GM19099 (cell line): ENCODE data around the gene ARAP1.

ENCODE experiments used
- POLR2A ChIP-seq: IDR thresholded peaks from 3 replicates; pipeline ENCODE4 v1.6.1; 2011; ENCODE audit warnings: low read depth; ENCODE audit not compliant: insufficient read length; ENCODE audit errors: extremely low read depth

Gene ARAP1

DNA sequence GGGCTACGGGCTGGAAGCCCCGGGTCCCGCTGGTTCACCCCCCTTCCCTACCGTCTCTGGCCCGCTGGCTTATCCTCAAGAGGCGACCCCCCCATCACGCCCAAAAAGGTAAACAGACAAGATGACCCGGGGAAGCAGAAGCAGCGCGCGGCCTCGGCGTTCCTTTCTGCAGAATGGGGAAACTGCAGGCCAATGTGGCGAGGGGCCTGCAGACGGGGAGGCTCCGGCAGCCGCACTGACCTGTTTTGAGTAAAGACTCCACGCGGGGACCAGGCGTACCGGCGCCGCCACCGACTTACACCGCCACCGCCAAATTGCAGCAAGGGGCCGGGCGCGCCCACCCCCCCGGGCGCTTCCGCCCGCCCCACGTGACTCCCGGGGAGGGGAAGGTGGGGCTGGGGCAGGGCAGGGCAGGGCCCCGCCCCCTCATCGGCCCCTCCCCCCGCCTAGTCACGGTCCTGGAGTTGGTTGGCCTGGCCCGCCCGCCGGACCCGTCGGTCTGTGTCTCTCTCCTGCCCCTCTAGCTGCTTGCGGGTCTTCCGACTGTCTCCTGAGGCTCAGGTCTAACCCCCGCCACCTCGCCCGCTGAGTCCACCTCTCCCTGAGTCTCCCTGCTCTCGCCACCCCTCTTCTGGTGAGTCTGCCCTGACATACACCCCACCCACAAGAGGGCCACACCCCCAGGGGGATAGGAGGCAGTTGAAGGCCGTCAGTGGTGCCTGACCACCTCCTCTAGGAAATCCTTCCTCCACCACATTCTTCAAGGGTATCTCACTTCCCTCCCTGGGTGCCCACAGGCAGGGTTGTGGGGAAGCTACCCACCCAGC, at the start of gene ARAP1:
TSS of gene ARAP1 (minus strand) at position 321 of the 827 bp plus-strand sequence. CDS start 25,280 bp downstream, outside the sequence.
- TF ChIP-seq POLR2A = peak; percentile 64

DNA sequence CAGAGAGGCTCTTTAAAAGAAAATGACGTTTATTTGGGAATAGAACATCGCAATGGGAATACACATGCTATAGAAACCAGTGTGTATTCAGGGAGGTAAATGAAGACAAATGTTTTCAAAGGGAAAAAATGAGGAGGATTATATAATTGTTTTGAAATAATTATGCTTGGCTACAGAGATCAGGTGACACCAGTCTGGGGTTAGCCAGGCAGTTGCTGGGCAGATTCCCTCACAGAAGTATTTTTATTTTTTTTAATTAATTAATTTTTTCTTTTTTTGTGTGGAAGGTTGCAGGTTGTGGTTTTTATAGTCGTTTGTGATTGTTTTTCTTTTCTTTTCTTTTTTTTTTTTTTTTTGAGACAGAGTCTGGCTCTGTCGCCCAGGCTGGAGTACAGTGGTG, 47.2 kb upstream of the ARAP1 start:
- no peak for TF ChIP-seq POLR2A

DNA sequence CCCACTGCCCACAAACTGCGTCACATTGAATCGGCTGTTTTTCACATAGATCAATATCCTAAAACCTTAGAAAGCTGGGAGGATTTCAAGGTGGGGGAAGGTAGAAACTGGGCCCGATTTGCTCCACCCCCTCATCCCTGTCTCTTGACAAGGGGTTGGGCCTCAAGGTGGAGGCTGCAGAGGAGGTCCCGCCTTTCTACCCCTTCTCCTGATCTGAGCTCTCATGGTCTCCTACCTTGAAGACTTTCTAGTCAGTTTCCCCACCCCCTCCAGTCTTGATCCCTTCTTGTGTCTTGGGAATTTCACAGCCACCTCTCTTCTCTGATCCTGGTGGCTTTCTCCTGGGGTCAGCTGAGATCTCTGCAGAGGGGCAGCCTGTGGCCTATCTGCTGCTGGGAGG, 46.2 kb upstream of the ARAP1 start:
- no peak for TF ChIP-seq POLR2A

DNA sequence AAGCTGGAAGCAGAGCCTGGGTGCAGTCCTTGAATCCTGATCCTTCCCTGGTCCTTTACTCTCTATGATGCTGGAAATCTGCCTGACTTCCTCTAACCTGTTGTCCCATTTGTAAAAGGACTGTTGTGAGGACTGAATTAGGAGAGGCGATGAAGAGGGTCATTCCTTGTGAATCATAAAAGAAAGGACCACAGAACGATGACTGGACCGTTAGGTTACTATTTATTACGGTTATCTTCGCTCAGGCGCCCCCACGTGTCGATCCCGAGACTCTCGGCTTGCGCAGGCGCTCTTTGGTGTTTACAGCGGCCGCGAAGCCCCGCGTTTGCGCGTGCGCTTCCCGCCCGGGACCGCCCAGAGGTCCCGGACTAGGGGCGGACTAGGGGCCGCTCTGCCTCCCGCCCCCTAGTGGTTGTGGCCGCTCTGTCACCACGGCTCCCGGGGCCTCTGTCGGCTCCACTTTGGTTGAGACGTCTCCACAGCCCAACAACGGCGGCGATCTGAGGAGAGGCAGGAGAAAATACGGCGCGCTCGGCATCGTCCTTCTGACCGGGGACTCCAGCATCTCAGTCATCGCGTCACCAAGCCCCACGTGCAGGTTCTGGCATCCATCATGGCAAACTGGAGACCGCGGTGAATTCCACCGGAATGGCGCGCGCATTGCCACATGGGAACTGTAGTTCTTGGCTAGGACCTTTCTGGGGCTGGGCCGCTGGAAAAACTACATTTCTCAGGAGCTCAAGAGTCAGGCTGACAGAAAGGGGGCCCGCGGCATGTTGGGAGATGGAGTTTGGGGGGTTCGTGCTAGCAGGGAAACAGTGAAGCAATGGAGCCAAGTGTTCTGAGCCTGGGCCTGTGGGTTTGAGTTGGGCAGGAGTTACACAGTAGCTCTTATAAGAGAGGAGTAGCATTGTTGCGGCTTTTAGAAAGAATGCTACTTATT, 41.5 kb upstream of the ARAP1 start, which contains the start of gene STARD10:
TSS of gene STARD10 (minus strand) at position 623 of the 943 bp plus-strand sequence. CDS start 12,866 bp downstream, outside the sequence.
- TF ChIP-seq POLR2A = peak; percentile 68

DNA sequence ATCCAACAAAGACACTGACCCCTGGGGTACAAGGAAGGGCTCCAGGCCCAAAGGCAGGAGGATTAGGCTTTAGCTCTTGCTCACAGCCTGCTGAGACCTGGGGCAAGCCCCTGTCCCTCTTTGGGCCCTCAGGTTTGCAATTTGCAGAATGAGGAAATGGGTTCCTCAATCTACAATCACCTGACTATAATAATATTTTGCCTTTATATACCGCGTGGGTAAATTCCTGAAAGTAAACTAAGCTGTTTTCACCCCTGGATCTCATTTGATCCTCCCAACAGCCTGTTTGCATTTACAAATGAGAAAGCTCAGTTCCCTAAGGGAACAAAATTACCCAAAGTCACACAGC, 40.8 kb upstream of the ARAP1 start:
- no peak for TF ChIP-seq POLR2A

DNA sequence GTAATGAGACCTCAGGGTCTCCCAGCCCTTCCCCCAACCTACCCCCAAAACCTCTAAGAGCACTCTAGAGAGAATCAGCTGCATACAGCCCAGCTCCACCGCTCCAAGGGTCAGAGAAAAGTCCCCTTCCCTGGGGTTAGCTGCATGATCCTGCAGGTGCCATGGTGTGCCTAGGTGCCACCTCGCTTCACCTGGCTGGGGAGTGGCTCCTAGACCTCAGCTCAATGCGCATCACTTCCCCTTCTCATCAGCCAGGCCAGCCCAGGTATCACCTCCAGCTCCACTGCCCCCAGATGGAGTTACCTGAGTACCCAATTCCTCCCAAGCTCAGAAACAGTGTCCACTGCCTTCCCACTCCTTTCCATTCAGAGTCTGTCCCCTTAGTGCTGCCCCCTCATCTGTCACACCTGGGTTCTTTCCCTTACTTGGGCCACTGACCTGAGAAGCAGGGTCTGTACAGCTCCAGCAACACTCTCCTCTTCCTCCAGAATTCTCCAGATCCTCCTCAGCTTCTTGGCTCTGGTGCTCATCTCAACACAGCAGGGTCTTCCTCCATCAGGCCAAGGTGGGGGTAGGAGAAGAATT, 40.3 kb upstream of the ARAP1 start:
- TF ChIP-seq POLR2A = no peak

DNA sequence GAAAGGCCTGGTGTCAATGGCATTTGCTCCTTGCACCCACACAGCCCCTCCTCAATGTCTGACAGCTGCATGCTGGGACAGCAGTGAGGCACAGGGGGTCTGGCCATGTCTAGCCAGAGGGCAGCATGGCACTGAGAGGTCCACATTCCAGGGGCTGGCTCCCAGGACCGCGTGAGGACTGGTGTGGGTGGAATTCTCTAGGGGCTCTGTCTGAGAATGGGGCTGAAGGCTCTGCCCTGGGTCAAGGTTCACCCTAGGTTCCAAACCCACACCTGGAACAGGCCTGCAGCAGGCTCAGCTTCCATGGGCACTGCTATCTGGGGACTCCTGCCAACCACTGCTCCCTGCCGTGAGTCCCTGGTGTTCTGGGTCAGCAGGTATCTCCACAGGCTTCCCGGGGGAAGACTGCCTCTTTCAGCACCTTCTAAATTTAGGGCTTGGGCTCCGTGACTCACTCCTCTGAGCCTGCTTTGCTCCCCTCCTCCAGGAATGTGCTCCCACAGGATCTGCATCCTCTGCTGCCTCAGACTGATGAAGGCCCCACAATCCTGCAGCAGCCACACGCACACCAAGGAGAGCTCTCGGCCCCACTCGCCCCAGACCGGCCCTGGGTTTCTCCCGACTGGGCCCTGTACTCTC, 37.4 kb upstream of the ARAP1 start:
- no peak for TF ChIP-seq POLR2A

DNA sequence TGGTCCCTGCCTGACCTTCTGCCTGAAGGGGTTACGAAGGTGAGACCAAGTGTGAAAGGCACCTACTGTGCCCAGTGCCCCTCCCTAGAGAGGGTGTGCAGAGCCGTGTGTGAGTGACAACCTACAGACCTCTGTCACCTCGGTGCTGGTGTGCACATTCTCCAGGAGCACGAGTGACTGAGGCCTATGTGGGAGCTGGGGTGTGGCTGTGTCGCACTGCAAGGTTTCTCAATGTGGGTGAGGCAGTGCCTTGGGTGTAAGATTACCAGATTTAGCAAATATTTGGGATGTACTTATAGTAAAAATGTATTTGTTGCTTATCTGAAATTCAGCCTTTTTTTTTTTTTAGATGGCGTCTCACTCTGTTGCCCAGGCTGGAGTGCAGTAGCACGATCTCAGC, 36.0 kb upstream of the ARAP1 start:
- no peak for TF ChIP-seq POLR2A

DNA sequence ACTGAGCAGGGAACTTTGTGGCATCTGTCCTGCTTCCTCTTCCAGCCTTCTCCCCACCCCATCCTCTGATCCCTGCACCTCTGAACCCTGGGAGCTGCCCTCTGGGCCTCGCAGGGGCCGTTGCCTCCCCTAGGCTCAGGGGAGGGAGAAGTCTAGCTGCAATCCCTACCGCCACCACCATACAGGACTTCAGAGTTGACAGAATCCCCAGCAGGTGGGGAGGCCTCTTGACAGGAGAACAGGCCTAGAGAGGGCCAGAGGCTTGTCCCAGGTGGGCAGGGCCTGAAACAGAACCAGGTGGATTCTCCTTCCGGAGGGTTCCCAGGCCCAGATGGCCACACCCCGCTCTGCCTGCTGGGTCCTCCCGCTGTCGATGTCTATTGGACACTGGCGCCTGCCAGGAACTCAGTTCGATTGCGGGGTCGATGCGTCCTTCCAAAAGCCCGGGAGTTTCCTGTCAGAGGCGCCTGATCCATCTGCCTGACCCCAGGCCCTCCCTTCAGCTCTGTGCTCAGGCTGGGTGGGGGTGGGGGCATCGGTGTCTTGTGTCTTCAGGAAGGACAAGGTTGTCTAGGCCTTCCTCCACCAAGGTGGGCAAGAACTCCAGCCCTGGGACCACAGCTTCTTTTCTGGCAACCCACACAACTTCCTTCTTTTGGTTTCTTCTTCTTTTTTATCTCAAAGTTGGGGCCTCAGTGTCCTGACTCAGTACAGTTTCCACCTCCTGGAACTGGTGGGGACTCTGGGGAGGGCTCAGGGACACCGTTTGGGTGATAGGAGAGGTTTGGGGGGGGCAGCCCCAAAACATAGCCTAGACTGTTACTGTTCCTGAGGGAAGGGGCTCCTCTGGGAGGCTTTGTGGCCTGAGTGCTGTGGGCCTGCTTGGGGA, 35.3 kb upstream of the ARAP1 start:
- no peak for TF ChIP-seq POLR2A

DNA sequence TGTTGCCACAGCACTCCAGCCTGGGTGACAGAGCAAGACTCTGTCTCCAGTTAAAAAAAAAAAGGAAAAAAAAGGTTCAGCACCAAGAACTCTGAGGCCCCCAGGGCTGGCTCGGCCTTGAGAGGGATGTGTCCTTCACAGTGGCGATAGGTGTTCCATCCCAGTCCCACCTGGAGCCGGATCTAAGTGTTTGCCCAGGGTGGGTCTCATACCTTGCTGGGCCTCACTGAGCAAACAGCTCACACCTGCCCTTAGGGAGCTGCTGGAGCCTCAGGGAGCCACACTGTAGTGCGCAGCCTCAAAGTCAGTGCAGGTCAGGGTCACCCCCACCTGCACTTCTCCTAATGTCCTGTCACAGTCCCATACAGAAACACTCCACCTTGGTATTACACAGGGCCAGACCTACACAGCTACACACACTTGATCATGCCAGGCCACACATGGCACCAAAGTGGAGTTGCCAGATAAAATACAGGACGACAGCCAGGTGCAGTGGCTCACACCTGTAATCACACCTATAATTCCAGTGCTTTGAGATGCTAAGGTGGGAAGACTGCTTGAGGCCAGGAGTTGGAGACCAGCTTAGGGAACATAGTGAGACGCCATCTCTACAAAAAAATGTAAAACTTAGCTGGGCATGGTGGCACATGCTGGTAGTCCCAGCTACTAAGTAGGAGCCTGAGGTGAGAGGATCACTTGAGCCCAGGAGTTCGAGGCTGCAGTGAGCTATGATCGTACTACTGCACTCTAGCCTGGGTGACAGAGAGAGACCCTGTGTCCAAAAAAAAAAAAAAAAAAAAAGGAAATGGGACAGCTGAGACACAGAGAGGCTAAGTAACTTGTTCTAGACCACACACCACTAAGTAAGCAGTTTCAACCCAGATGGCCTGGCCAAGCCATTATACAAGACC, 34.4 kb upstream of the ARAP1 start:
- no peak for TF ChIP-seq POLR2A

DNA sequence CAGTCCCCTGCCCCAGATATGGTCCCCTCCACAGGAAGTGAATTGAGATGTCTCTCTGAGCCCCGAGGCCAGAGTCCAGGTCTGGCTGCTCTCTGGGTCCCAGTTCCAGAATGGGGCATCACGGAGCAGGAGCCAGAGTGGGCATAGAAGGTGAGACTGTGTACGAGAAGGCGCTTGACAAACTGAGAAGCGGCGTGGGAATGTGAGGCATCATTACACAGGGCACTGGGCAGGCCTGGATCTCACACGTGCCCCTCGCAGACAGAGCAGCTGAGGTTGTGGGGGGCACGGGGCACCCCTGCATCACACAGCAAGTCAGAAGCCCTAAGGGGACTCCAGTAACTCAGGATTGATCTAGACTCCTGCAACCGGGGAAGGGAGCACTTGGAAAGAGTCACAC, 32.5 kb upstream of the ARAP1 start:
- no peak for TF ChIP-seq POLR2A

DNA sequence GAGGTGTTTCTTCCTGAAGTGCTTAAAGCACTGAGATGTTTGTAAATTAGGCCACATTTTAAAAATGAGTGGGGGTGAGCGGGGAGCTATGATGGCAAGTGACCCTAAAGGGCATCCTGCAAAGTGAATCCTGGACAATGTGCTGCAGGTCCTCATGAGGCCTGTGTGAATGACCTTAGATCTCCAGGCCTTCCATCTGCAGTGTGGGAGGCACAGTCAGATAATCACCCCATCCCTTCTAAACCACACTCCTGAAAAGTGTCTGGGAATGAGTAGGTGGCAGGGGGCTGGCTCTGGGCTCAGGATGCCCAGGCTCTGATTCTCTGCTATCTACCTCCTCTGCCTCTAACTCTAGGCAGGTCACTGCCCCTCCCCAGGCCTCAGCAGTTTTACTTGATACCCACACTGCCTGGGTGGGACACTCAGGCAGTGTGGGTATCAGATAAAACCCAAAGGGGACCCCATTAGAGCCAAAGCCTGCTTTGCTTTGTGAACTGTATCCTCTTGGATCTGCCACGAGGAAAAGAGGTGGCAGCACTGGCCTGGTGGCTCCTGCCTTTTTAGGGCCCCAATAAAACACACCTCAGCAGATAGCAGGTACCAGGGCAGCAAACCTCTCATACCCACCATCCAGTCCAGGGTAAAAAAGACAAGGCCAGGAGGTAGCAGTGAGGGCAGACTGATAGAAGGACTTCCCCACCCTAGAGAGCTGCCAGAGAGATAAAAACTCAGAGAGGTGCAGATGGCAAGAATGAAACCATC, 31.1 kb upstream of the ARAP1 start:
- no peak for TF ChIP-seq POLR2A

DNA sequence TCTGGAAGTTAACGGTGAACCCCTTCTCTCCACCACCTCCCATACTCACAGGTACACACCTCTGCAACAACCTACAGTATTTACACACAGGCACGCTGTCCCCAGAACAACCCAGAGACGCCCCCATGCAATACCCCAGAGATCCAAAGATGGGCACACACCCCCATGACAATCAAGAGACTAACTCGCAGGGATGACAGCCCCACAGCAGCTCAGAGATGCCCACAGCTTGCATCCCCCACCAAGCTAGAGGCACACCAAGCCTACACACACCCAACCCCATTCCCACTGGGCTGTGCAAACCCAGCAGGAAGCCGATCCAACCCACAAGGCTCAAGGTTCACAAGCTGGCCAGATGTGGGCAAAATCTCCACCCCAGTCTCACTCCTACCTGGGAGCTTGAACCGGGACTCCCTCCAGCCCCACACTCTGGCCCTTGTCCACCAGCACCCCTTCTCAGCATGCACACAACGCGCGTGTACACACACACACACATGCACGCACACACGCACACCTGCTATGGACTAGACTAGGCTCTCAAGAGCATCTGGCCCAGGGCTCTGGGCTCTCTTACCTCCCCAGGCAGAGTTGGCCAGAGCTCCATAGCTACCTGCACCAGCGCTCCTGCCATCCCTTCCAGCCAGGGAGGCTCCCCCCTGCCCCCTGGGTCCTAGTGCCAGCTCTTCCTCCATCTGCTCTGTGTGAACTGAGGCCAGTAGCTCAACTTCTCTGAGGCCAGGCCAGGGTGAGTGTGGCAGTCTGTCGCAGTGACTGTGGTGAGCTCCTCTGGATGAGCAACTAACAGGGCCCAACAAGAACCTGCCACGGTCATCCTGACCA, 30.1 kb upstream of the ARAP1 start:
- no peak for TF ChIP-seq POLR2A
